Colonic mucosa (tissue), 4 donors: ENCODE measurements around the gene COL6A3. TPM values are rescaled to one million over a fixed set of nuclear protein-coding genes. Genes with fewer than 3 reads are reported as not detected.

Experiments
- DNase-seq: peaks from one replicate; pipeline ENCODE4 v3.0.0-alpha.2; 2020
- H3K27ac ChIP-seq: fragments of 200-600 bp; one replicate; pipeline ENCODE4 v1.8.0; 2021
- H3K27me3 ChIP-seq: fragments of 200-600 bp; one replicate; pipeline ENCODE4 v1.8.0; 2021
- H3K36me3 ChIP-seq: fragments of 200-600 bp; one replicate; pipeline ENCODE4 v1.8.0; 2021
- H3K4me1 ChIP-seq: fragments of 200-600 bp; one replicate; pipeline ENCODE4 v1.8.0; 2021; ENCODE audit warnings: mild to moderate bottlenecking
- H3K4me3 ChIP-seq: fragments of 200-600 bp; one replicate; pipeline ENCODE4 v1.8.0; 2021
- H3K9ac ChIP-seq, 2 donors: one replicate each; pipeline ENCODE4 v1.7.0; 2013; ENCODE audit warnings: control low read depth in 2 of 2, low read depth in 2 of 2, low read length in 2 of 2
- H3K9me3 ChIP-seq: fragments of 200-600 bp; one replicate; pipeline ENCODE4 v1.8.0; 2021
- CTCF ChIP-seq: fragments of 200-600 bp; IDR thresholded peaks from one replicate; pipeline ENCODE4 v1.8.0; 2022; ENCODE audit warnings: antibody characterized with exemption, mild to moderate bottlenecking
- intact Hi-C: fragments of 100-400 bp; cut with DNase I; formaldehyde crosslinking; loops from one replicate; pipeline ENCODE4 v1.14.1; 2022
- total RNA-seq, 2 donors: library from RNA; stranded (reverse); fragmentation: NEBNext Ultra II Directional in 1 of 2; extraction: Animal tissue kit (Norgen Biotek cat#: 25700) in 1 of 2; gene quantifications; one replicate each; pipeline ENCODE4 v1.2.1, GENCODE V29; 2021
- donor health status: healthy.
- donor health status: DM: no; HTN: no; CAD: no.
- donor health status: DM: no; HTN: no; CAD: no.

The COL6A3 gene
- total RNA-seq, 2 donors from 2014 or later, result 28.4 to 80.9 TPM

GRCh38 chr2:237450583-237450982, 36.6 kb upstream of the COL6A3 start:
- DNase-seq, result no peak
- H3K36me3 ChIP-seq, result no peaks in the 10 kb centered on the region
- no peak overlapping the region for H3K4me3 ChIP-seq
- H3K9ac ChIP-seq, result no peak overlapping the region
- no peak overlapping the region for H3K27ac ChIP-seq
- no peaks in the 10 kb centered on the region for H3K4me1 ChIP-seq
- no peaks in the 10 kb centered on the region for H3K27me3 ChIP-seq
- no peaks in the 10 kb centered on the region for H3K9me3 ChIP-seq
- intact Hi-C loops, result no loop called here
- no peak for TF ChIP-seq CTCF

- Histone ChIP-seq H3K27ac (no peak overlapping the region), H3K36me3 (no peaks in the 10 kb centered on the region), H3K4me3 (no peak overlapping the region), H3K9me3 (no peaks in the 10 kb centered on the region), H3K9ac (no peak overlapping the region), H3K4me1 (no peaks in the 10 kb centered on the region), H3K27me3 (no peaks in the 10 kb centered on the region)
- no peak for DNase-seq
- intact Hi-C loops, result no loop called here
- TF ChIP-seq CTCF, result no peak
Observed at GRCh38 chr2:237450108-237450507, 36.1 kb upstream of the COL6A3 start.

- no peaks in the 10 kb centered on the region for H3K9me3 ChIP-seq
- no peak overlapping the region for H3K9ac ChIP-seq
- no peaks in the 10 kb centered on the region for H3K4me1 ChIP-seq
- no peaks in the 10 kb centered on the region for H3K27me3 ChIP-seq
- H3K4me3 ChIP-seq, result no peak overlapping the region
- TF ChIP-seq CTCF, result no peak
- no peak for DNase-seq
- H3K27ac ChIP-seq, result no peak overlapping the region
- intact Hi-C loops, result no loop called here
- no peaks in the 10 kb centered on the region for H3K36me3 ChIP-seq
Observed at GRCh38 chr2:237449193-237449881, 35.4 kb upstream of the COL6A3 start.

GRCh38 chr2:237448626-237449025, 34.7 kb upstream of the COL6A3 start:
- Histone ChIP-seq H3K9ac (no peak overlapping the region), H3K36me3 (no peaks in the 10 kb centered on the region), H3K9me3 (no peaks in the 10 kb centered on the region), H3K27me3 (no peaks in the 10 kb centered on the region), H3K27ac (no peak overlapping the region), H3K4me3 (no peak overlapping the region), H3K4me1 (no peaks in the 10 kb centered on the region)
- TF ChIP-seq CTCF, result no peak
- intact Hi-C loops, result no loop called here
- no peak for DNase-seq

- no peak overlapping the region for H3K9ac ChIP-seq
- H3K4me3 ChIP-seq, result no peak overlapping the region
- DNase-seq, result no peak
- H3K4me1 ChIP-seq, result no peaks in the 10 kb centered on the region
- H3K27me3 ChIP-seq, result no peaks in the 10 kb centered on the region
- no peak overlapping the region for H3K27ac ChIP-seq
- intact Hi-C loops, result no loop called here
- no peaks in the 10 kb centered on the region for H3K36me3 ChIP-seq
- H3K9me3 ChIP-seq, result no peaks in the 10 kb centered on the region
- no peak for TF ChIP-seq CTCF
Observed at GRCh38 chr2:237448171-237448570, 34.2 kb upstream of the COL6A3 start.
